Hippocampal formation (tissue), 2 donors: ENCODE results near the gene ISYNA1.

Experiments used
- DNase-seq, 2 donors: peaks; one replicate each; lab custom pipeline; 2025; lab: John Stamatoyannopoulos, UW

ISYNA1 gene

DNA sequence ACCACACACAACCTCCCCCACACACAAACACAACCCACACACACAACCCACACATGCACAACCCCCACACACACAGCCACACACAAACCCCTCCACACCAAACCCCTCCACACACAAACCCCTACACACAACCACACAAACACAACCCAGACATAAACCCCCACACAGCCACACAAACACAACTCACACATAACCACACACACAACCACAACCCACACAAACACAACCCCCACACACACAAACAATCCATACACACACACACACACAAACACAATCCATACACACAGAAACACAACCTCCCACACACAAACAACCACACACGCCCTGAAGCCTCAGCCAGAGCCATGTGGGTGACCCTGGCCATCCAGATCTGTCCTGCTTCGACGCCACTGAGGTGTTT, 30.0 kb upstream of the ISYNA1 start:
- DNase-seq, result no peak

DNA sequence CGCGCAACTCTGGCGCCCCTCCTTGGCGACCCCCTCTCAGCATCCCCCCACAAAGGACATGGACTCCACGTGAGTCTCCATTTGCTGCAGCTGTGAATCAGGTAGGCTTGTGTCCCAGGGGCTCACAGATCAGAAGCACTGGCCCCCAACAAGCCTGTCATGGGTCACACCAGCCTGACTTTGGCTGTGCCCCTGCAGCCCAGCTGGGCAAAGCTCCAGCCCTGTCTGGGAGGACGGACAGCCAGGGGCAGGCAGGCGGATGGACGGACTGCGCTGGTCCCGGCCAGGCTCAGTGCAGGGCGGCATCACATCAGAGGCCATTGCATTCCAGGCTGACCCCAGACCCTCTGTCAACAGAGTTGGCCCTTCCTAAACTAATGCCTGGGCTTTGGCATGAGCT, 28.4 kb upstream of the ISYNA1 start:
- no peak for DNase-seq

DNA sequence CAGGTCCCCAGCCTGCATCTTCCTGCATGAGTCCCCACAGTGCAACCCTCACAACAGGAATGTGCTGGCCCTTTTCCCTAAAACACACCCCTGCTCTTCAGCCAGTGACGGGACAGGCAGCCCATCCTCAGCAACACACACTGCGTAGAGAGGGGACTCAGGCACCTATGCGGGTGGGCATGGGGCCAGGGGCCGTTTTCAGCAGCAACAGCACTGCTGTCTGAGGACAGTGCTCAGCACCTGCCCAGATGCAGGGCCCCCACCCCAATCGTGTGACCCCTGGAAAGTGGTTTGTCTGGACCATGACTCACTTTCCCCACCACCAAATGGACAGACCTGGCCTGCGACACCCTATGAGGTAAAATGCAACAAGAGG, 28.0 kb upstream of the ISYNA1 start:
- no peak for DNase-seq

- DNase-seq, result no peak
These were observed 27.5 kb upstream of the ISYNA1 start for GRCh38 chr19:18465214-18465963.

DNA sequence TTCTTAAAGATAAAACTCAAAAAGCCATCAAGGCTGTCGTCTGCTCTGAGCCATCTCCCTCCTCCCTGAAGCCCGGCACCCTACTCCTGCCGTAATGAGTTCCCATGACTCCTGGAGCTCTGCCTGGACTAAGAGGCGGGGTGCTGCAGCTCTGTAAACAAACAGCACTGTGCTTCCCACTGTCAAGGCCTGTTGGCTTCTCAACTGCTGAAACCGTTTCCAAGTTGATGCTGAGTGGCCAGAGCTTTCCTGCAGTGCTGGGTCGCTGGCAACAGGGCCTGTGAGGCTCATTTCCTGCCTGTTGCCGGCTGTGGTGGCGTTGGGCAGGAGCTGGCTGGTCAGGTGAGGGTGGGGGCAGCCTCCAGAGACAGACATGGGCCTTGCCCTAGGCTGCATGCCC, 26.7 kb upstream of the ISYNA1 start:
- peak; percentile 80 to 91 for DNase-seq

- DNase-seq, result no peak
These were observed 23.5 kb upstream of the ISYNA1 start for GRCh38 chr19:18461471-18461870.

DNA sequence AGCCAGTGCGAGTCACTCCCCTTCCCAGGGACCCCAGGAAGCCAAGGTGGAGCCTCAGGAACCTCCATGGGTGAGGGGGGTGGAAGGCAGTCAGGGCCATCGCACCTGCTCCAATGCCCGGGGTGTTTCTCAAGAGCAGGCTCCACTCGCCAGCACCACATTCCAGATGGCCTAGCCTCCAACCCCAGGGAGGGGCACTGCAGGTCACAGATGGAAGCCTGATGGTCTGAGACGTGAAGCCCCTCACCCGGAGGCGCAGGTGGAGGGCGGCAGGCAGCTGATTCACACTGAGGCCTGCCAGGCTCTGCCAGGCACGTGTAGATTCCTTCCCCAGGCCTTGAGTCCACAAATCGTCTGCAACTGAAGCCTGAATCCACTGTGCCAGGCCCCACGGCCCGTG, 23.0 kb upstream of the ISYNA1 start:
- DNase-seq, result no peak

DNA sequence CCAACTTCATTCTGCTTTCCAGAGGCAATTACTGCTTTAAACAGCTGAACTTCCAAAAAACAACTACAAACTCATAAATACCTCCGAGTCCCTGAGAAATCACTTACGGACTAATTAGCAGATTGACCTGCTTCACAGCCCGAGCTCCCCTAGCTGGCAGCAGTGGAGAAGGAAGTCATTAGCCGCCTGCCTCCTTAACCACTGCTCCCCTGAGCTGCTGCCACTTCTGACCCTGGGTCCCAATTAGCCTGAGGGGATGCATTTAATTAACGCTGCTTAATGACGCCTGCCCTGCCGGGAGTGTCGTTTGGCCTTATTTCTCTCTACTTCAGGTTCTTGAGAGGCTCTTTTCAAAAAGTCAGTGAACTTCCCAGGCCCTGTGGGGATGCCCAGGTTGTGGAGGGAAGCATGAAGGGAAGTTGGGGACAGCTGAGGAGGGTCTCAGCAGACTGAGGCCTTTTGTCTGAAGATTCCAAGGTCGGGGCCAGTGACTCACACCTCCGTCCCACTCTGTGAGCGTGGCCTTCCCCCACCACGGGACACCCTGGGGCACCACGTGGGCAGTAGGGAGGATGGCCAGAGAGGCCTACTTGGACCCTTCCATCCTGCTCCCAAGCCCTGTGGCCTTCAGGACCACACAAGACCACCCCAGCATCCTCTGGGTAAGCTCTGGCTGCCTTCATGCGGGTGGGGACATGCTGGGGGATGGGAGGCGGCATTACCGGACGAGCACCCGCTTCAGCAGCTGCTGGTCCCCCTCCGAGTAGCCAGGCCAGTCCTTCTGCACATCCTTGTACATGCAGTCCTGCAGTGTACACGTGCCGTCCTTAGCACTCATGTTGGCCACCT, 19.8 kb upstream of the ISYNA1 start:
- no peak for DNase-seq

GRCh38 chr19:18456974-18457373, 19.0 kb upstream of the ISYNA1 start:
- DNase-seq, result peak; percentile 27 to 30

- no peak for DNase-seq
These were observed 18.3 kb upstream of the ISYNA1 start for GRCh38 chr19:18456279-18456678.

DNA sequence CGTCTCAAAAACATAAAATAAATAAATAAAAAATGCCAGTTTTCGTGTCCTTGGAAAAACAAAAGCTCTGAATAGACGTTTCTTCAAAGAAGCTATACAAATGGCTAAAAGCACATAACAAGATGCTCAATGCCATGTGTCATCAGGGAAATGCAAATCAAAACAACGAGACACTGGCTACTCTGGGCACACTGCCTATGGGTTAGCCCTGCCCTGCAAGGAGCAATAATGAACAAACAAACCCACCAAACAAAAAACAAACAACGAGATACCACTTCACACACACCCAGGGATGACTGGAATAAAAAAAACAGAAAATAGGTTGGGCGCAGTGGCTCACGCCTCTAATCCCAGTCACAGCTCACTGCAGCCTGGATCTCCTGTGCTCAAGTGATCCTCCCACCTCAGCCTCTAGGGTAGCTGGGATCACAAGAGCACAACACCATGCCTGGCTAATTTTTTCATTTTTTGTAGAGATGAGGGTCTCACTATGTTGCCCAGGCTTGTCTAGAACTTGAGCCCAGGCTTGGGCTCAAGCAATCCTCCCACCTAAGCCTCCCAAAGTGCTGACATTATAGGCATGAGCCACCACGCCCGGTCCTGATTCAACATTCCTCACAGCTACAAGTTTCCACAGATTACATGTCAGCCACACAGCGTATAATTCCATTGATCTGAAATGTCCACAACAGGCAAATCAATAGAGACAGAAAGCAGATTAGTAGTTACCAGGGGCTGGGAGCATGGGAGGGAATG, 15.5 kb upstream of the ISYNA1 start:
- DNase-seq, result no peak

GRCh38 chr19:18452386-18452785, 14.5 kb upstream of the ISYNA1 start:
- no peak for DNase-seq

GRCh38 chr19:18450931-18451836, 13.3 kb upstream of the ISYNA1 start:
- peak; percentile 62 to 80 for DNase-seq

GRCh38 chr19:18450021-18450930, 12.3 kb upstream of the ISYNA1 start:
- no peak for DNase-seq

- DNase-seq, result no peak
These were observed 11.6 kb upstream of the ISYNA1 start for GRCh38 chr19:18449552-18449951.

GRCh38 chr19:18446811-18447359, 9.0 kb upstream of the ISYNA1 start:
- DNase-seq, result no peak

DNA sequence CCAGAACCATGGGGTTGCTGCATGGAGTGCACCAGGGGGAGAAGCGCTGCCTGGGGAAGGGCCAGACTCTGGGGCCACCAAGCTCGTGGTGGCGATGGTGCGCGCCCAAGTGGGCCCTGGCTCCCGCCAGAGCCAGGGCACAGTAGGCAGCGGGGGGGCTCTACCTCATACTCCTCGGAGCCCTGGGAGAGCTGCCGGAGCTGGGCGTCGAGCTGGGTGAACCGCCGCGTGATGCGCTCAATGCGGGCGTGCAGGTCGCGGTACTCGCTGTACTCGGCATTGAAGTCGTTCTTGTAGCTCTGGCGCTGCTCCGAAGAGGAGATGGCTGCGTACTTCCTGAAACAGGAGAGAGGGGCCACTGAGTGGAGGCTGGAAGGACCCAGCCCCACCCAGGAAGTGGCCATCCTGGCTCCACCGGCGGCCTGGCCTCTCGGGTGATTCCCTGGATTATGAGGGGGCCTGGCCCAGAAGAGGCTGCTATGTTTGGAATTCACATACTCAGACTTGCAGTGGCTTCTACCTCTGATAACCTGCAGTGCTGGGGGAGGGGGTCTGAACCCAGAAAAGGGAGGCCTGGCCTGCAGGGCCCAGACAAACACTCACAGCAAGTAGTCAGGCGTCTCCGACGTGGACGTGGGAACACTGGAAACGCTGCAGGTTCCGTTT, 8.3 kb upstream of the ISYNA1 start:
- no peak for DNase-seq

DNA sequence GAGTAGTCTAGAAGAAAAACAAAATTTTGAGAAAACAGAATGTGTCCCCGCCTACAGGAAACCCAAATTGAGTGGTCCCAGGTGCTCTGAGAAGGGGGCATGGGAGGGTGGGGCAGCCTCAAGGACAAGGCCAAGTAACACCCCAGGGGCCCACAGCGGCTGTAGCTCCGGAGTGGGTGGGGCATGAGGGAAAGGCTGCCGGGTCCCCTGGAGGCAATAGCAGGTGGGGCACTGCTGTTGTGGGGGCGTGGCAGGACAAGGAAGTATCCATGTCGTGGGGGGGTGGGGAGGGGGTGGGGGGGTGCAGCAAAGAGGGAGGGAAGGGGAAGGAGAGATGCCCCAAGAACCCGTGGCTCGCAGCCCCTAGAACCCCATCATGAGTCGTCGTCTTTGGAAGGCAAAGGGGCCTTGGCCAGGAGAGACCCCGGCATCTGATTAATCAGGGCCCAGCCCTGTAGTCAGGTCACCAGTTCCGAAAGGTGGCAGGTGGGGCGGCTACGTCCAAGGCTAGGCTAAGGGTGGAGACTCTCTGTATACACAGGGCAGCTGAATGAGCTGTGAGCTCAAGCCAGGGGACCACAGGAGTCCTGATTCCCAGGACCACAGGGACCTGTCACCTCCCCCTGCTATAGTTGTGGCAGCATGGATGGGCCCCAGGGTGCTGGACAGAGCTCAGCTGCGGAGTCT, 7.5 kb upstream of the ISYNA1 start:
- DNase-seq, result no peak

DNA sequence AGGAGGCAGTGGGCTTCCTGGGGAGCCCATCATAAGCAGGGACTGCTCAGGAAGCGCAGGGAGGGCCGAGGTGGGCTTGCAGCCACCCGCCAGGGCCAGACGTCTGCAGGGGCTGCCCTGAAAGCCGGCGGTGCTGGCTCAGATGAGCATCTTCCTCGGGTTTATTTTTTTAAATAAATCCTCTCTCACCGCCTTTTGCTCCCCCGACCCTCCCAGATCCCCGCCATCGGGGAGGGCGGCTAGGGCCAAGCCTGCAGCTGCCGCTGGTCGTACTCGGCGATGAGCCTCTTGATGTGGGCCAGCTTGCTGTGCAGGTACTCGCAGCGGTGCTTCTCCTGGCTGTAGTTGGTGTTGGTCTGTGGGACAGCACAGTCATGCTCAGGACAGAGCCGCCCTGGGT, 6.6 kb upstream of the ISYNA1 start:
- DNase-seq, result no peak
